ENCODE data around the gene GPC6. TPM values are rescaled to one million over a fixed set of nuclear protein-coding genes. Genes with fewer than 3 reads are reported as not detected.

The GPC6 gene
- total and polyA plus RNA-seq, 2 donors (not counting 3 experiments of a cell fraction or from before 2014, with no cell fraction given) = 0.01 TPM; not detected in 1

- ChIA-PET POLR2A (no interaction called here), CTCF (no interaction called here)
- FAIRE-seq (no peak), DNase-seq (ENCODE audit: low read depth, low spot score) (no peak)
- Histone ChIP-seq H3K79me2 (ENCODE audit: control insufficient read depth, insufficient read depth, low read length) (no peaks in the 10 kb centered on the region), H3K9me1 (replicated peaks; ENCODE audit: control insufficient read depth, extremely low read depth, insufficient read depth, low read length) (no peaks in the 10 kb centered on the region), H3K9ac (replicated peaks; ENCODE audit: extremely low read depth, insufficient read depth, low read length) (no peak overlapping the region), H3K4me3 (replicated peaks in 1 of 3; ENCODE audit: insufficient read depth in 1 of 3, low read depth in 1 of 3, low read length in 3 of 3) (no peak overlapping the region), H3K36me3 (ENCODE audit: control insufficient read depth in 2 of 2, extremely low read depth in 1 of 2, insufficient read depth in 2 of 2, low read length in 2 of 2) (no peaks in the 10 kb centered on the region), H3K9me3 (replicated peaks; ENCODE audit: control insufficient read depth, insufficient read depth, low read length) (peaks cover 8% of the 10 kb centered on the region), H2AFZ (ENCODE audit: low read depth, low read length) (no peak overlapping the region), H3K4me1 (ENCODE audit: control insufficient read depth, extremely low read depth, insufficient read depth, low read length) (no peaks in the 10 kb centered on the region), H3K27ac (ENCODE audit: insufficient read depth, low read depth, low read length) (no peak overlapping the region), H3K27me3 (ENCODE audit: control insufficient read depth in 2 of 2, insufficient read depth in 2 of 2, low read length in 2 of 2) (no peaks in the 10 kb centered on the region), H3K4me2 (ENCODE audit: insufficient read depth, low read length) (no peak overlapping the region), H4K20me1 (replicated peaks; ENCODE audit: control insufficient read depth, extremely low read depth, insufficient read depth, low read length) (no peaks in the 10 kb centered on the region)
- TF ChIP-seq MAX (IDR thresholded peaks at IDR 0.05; ENCODE audit: insufficient read depth, insufficient read length) = no peak
- TF ChIP-seq MYC (IDR thresholded peaks at IDR 0.05; ENCODE audit: low read depth, low read length) = no peak
- TF ChIP-seq EZH2 (IDR thresholded peaks at IDR 0.05; ENCODE audit: borderline replicate concordance, low read depth, low read length, severe bottlenecking) = no peak
- no peak for TF ChIP-seq CTCF (IDR thresholded peaks at IDR 0.05; ENCODE audit: extremely low read depth in 1 of 2, insufficient read depth in 1 of 2, low read depth in 1 of 2, low read length in 2 of 2)
- no peak for TF ChIP-seq FOS (IDR thresholded peaks at IDR 0.05; ENCODE audit: borderline replicate concordance, insufficient read depth, low read length)
- no peak for TF ChIP-seq GATA2 (IDR thresholded peaks at IDR 0.05; ENCODE audit: insufficient read depth, insufficient read length, low read depth, low read length)
- intact Hi-C loops (cut with micrococcal nuclease) (no loop called here), dilution Hi-C loops (cut with MboI; ENCODE audit: extremely low pct_ligation_motif_present, low sequenced_read_pairs) (no loop called here)
- BruUV-seq (replicated peaks) = no TSS peak
Observed at GRCh38 chr13:93406136-93406535, 179.5 kb downstream of the GPC6 start.

Measured in endothelial cell of umbilical vein (primary cell).